ENCODE data around the gene KLK6. TPM values are rescaled to one million over a fixed set of nuclear protein-coding genes. Genes with fewer than 3 reads are reported as not detected.

KLK6 gene
- total RNA-seq, 2 donors from 2014 or later, result not detected

DNA sequence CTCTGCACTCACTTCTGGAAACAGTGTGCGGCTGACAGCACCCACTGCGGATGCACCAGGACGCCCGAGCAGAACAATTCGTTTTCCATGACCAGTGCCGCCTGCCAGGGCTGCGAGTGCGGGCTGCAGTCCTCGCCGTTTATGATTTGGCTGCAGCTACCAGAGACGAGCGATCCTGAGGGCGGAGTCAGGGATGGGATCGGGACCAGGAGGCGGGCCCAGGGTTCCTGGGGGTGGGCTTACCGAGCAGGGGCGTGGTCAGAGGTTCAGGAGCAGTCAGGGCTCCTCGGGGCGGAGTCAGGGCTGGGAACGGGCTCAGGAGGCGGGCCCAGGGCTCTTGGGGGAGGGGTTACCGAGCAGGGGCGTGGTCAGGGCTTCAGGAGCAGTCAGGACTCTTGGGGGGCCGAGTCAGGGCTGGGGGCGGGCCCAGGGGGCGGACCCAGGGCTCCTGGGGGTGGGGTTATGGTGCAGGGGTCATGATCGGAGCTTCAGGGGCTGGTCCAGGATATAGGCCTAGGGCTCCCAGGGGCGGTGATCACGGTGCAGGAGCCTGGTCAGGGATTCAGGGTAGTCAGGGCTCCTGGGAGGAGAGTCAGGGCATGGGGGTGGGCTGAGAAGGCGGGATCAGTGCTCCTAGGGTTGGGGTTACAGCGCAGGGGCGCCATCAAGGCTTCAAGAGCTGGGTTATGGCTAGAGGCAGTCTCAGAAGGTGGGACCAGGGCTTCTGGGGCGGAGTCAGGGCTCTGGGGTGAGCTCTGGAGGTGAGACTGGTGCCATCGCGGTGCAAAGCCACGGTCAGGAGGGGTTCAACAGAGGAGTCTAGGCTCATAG, 59.9 kb downstream of the KLK6 start:
- no peaks in the 10 kb centered on the region for H3K9me3 ChIP-seq (ENCODE audit: control insufficient read depth, low read length, poor library complexity, severe bottlenecking)
- peak; percentile 33 for ATAC-seq
- Mint-ChIP-seq H3K4me3 (peak overlapping the region; percentile 25), H3K4me1 (peaks cover 13% of the 10 kb centered on the region), H3K27ac (no peak overlapping the region), H3K27me3 (peaks cover 15% of the 10 kb centered on the region), H3K36me3 (ENCODE audit: low read depth) (peaks cover 10% of the 10 kb centered on the region)
- no peak for DNase-seq

Other genes with a start within 250 kb of the KLK6 start
- not detected for gene SHANK1, start 249.8 kb downstream of the KLK6 start, total RNA-seq
- gene CLEC11A, start 246.2 kb downstream of the KLK6 start, total RNA-seq, result under 1 TPM in 1 of 2 donors, not detected in 1; 0.39 TPM
- not detected for gene GPR32, start 199.1 kb downstream of the KLK6 start, total RNA-seq
- not detected for gene ACP4, start 179.2 kb downstream of the KLK6 start, total RNA-seq
- gene KLK1, start 145.8 kb downstream of the KLK6 start, total RNA-seq, result not detected
- gene KLK15, start 136.0 kb downstream of the KLK6 start, total RNA-seq, result not detected
- gene KLK3, start 114.7 kb downstream of the KLK6 start, total RNA-seq, result not detected
- gene KLK2, start 96.2 kb downstream of the KLK6 start, total RNA-seq, result not detected
- gene KLK4, start 58.2 kb downstream of the KLK6 start, total RNA-seq, result not detected
- not detected for gene KLK5, start 16.6 kb downstream of the KLK6 start, total RNA-seq
- gene KLK7, start 14.3 kb upstream of the KLK6 start, total RNA-seq, result not detected
- gene KLK8, start 32.0 kb upstream of the KLK6 start, total RNA-seq, result not detected
- not detected for gene KLK10, start 50.1 kb upstream of the KLK6 start, total RNA-seq
- not detected for gene KLK11, start 57.0 kb upstream of the KLK6 start, total RNA-seq
- gene KLK12, start 65.4 kb upstream of the KLK6 start, total RNA-seq, result not detected
- gene KLK13, start 95.5 kb upstream of the KLK6 start, total RNA-seq, result not detected
- gene KLK14, start 113.3 kb upstream of the KLK6 start, total RNA-seq, result under 1 TPM; 0.32 to 0.39 TPM
- gene CTU1, start 138.8 kb upstream of the KLK6 start, total RNA-seq, result 1 to 10 TPM; 4.1 to 4.6 TPM
- gene SIGLEC9, start 155.3 kb upstream of the KLK6 start, total RNA-seq, result 1 to 10 TPM; 1.4 to 4.8 TPM
- gene SIGLEC7, start 172.7 kb upstream of the KLK6 start, total RNA-seq, result under 1 TPM in 1 of 2 donors, not detected in 1; 0.42 TPM

All from T-helper 17 cell (primary cell).